IPS-NIHi11 (cell line): ENCODE data around the gene CTU1.

Source experiments
- DNase-seq: peaks from one replicate; pipeline ENCODE4 v3.0.0; 2012; ENCODE audit warnings: mixed read lengths, low spot score

Gene CTU1

GRCh38 chr19:51131780-51132680 lies 23.8 kb upstream of the CTU1 start:
- no peak for DNase-seq

GRCh38 chr19:51129716-51130115 lies 21.5 kb upstream of the CTU1 start:
- no peak for DNase-seq

- DNase-seq = no peak
Measured at GRCh38 chr19:51128227-51128626, 20.0 kb upstream of the CTU1 start.

GRCh38 chr19:51127755-51128154 lies 19.5 kb upstream of the CTU1 start:
- no peak for DNase-seq

GRCh38 chr19:51127032-51127431 lies 18.8 kb upstream of the CTU1 start:
- no peak for DNase-seq

GRCh38 chr19:51125421-51126075 lies 17.3 kb upstream of the CTU1 start:
- no peak for DNase-seq

GRCh38 chr19:51124729-51125128 lies 16.5 kb upstream of the CTU1 start, which contains the start of gene SIGLEC9:
Gene SIGLEC9 (plus strand): TSS chr19:51124906. CDS start chr19:51124975, 69 bp downstream.
- DNase-seq = no peak

- DNase-seq = no peak
Measured at GRCh38 chr19:51124216-51124615, 16.0 kb upstream of the CTU1 start.

GRCh38 chr19:51123802-51124201 lies 15.6 kb upstream of the CTU1 start:
- no peak for DNase-seq

- no peak for DNase-seq
Measured at GRCh38 chr19:51123381-51123800, 15.2 kb upstream of the CTU1 start.

GRCh38 chr19:51122112-51122981 lies 14.1 kb upstream of the CTU1 start:
- DNase-seq = no peak

GRCh38 chr19:51121257-51121656 lies 13.0 kb upstream of the CTU1 start:
- no peak for DNase-seq

GRCh38 chr19:51120160-51120559 lies 12.0 kb upstream of the CTU1 start:
- no peak for DNase-seq

GRCh38 chr19:51119611-51120010 lies 11.4 kb upstream of the CTU1 start:
- DNase-seq = no peak

- DNase-seq = no peak
Measured at GRCh38 chr19:51119101-51119500, 10.9 kb upstream of the CTU1 start.

GRCh38 chr19:51116736-51117286 lies 8.6 kb upstream of the CTU1 start:
- DNase-seq = no peak

- DNase-seq = no peak
Measured at GRCh38 chr19:51114087-51114729, 6.0 kb upstream of the CTU1 start.

GRCh38 chr19:51111606-51112005 lies 3.4 kb upstream of the CTU1 start:
- no peak for DNase-seq

- DNase-seq = no peak
Measured at GRCh38 chr19:51110666-51110971, 2.4 kb upstream of the CTU1 start.

- peak; percentile 31 for DNase-seq
Measured at GRCh38 chr19:51108805-51109146, 567 bp upstream of the CTU1 start.

- no peak for DNase-seq
Measured at GRCh38 chr19:51107406-51108065, 673 bp downstream of the CTU1 start.
